Ramos (cell line): Measurements from ENCODE around the gene LAMA3.

Source experiments
- in situ Hi-C: fragments of 300-500 bp; cut with MboI; formaldehyde crosslinking; loops from one replicate; pipeline ENCODE4 v1.14.3; 2022; ENCODE audit warnings: low sequenced_read_pairs; ENCODE audit not compliant: unreplicated experiment

LAMA3 gene

GRCh38 chr18:23667114-23667513 lies 22.1 kb upstream of the LAMA3 start:
- in situ Hi-C loops = no loop called here

- in situ Hi-C loops = no loop called here
Observed at GRCh38 chr18:23668731-23669130, 20.5 kb upstream of the LAMA3 start.

- in situ Hi-C loops = no loop called here
Observed at GRCh38 chr18:23669202-23669766, 20.0 kb upstream of the LAMA3 start.

- in situ Hi-C loops = no loop called here
Observed at GRCh38 chr18:23669804-23670405, 19.3 kb upstream of the LAMA3 start.

GRCh38 chr18:23671564-23671963 lies 17.7 kb upstream of the LAMA3 start:
- in situ Hi-C loops = no loop called here

- in situ Hi-C loops = no loop called here
Observed at GRCh38 chr18:23673725-23674124, 15.5 kb upstream of the LAMA3 start.

- in situ Hi-C loops = no loop called here
Observed at GRCh38 chr18:23675236-23675635, 14.0 kb upstream of the LAMA3 start.

GRCh38 chr18:23675896-23676295 lies 13.4 kb upstream of the LAMA3 start:
- in situ Hi-C loops = no loop called here

GRCh38 chr18:23682045-23682444 lies 7.2 kb upstream of the LAMA3 start:
- in situ Hi-C loops = no loop called here

GRCh38 chr18:23682472-23682871 lies 6.8 kb upstream of the LAMA3 start:
- in situ Hi-C loops = no loop called here

GRCh38 chr18:23683155-23683554 lies 6.1 kb upstream of the LAMA3 start:
- in situ Hi-C loops = no loop called here

- in situ Hi-C loops = no loop called here
Observed at GRCh38 chr18:23683671-23684070, 5.6 kb upstream of the LAMA3 start.

GRCh38 chr18:23684515-23685197 lies 4.6 kb upstream of the LAMA3 start:
- in situ Hi-C loops = no loop called here

GRCh38 chr18:23688528-23688927 lies 725 bp upstream of the LAMA3 start:
- in situ Hi-C loops = no loop called here

GRCh38 chr18:23689616-23690504 lies 607 bp downstream of the LAMA3 start:
- in situ Hi-C loops = no loop called here

- in situ Hi-C loops = no loop called here
Observed at GRCh38 chr18:23690505-23691068, 1.3 kb downstream of the LAMA3 start.

- in situ Hi-C loops = no loop called here
Observed at GRCh38 chr18:23693846-23694245, 4.6 kb downstream of the LAMA3 start.

- in situ Hi-C loops = no loop called here
Observed at GRCh38 chr18:23694637-23695430, 5.6 kb downstream of the LAMA3 start.

- in situ Hi-C loops = no loop called here
Observed at GRCh38 chr18:23701017-23701416, 11.8 kb downstream of the LAMA3 start.

GRCh38 chr18:23701544-23702064 lies 12.4 kb downstream of the LAMA3 start:
- in situ Hi-C loops = no loop called here
